HG02588 (cell line): ENCODE data around the gene TMEM270.

ENCODE experiments used
- ATAC-seq: cut with Tn5 transposase; IDR thresholded peaks from one replicate; pipeline ENCODE4 v1.9.1; 2021; ENCODE audit warnings: mild to moderate bottlenecking, moderate library complexity; ENCODE audit not compliant: unreplicated experiment

The TMEM270 gene

GRCh38 chr7:73885433-73885974 is 24.5 kb downstream of the TMEM270 start:
- no peak for ATAC-seq

DNA sequence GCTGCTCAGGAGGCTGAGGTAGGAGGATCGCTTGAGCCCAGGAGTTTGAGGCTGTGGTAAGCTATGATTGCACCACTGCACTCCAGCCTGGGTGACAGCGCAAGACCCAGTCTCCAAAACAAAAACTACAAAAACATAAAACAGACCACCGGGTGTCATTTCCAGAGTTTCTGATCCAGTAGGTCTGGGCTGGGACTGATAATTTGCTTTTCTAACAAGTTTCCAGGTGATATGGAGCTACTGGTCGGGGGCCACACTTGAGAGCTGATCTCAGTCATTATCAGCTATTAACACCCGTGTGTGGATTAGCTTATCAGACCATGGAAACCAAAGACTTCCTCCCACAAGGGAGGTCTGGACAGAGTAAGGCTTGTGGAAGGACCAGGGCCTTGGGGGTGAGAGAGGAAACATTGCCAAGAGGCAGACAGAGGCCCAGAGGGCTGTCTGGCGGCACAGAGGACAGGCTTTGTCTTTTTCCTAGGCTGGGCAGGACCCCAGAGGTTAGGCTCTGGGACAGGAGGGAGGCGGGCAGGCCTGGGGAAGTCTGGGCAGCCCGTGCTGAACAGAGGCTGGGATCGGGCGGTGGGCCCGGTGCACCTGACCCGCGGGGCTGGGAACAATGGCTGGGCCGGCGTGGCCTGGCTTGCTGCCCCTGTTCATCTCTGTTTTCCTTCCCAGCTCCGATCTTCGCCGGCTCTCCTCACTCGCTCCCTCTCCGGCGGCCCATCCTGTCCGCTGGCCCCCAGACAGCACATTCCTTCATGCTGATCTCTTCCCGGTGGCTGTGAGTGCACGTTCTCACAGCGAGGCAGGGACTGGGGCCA is 25.2 kb downstream of the TMEM270 start:
- no peak for ATAC-seq

DNA sequence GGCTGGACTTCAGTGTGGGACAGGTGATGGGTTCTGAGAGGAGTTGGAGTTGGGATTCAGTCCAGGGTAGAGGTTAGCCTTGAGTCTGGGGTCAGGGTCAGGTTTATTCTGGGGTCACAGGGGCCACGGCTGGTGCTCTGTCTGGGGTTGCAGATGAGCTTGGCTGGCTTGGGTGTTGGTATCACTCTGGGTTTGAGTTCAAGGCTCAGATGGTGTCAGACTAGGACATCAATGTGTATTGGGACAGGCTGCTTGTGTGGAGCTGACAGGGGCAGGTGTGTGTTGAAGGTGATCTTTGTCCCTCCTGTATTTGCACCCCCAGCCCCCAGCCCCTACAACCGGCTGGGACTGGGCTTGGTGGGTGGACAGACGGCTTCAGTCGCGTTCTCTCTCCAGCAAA is 26.8 kb downstream of the TMEM270 start:
- ATAC-seq, result no peak

- no peak for ATAC-seq
These were observed 28.0 kb downstream of the TMEM270 start for GRCh38 chr7:73888959-73889358.

GRCh38 chr7:73890555-73891147 is 29.7 kb downstream of the TMEM270 start:
- ATAC-seq, result no peak

DNA sequence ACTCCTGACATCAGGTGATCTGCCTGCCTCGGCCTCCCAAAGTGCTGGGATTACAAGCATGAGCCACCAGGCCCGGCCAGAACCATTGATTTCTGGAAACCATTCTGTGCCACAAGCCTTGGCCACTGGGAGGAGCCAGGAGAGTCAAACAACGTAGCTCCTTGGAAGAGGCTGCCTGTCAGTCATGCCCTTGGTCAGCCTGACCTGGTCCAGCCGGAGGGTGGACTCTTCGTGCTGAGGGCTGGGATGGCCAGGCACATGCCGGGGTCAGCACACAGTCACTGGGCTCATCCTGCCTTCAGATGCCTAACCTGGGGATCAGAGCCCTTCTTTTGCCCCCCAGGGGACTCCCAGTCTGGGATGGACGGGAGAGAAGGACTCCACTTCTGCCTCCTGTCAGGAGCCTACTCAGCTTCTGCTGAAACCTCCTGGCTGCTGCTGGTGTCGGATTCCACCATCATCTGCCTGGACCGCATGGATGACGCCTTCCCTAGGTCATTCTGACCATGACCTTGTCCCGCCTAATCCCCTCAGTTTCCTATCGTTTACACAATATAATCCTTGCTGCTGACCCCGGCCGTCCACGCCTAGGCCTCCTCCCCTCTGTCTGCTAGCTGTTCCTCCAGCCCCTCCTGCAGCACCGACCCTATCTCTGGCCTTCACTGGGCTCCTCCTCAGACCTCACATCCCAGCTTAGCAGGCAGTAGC is 30.4 kb downstream of the TMEM270 start:
- no peak for ATAC-seq

- no peak for ATAC-seq
These were observed 31.3 kb downstream of the TMEM270 start for GRCh38 chr7:73892003-73892999.

GRCh38 chr7:73893342-73894101 is 32.6 kb downstream of the TMEM270 start:
- no peak for ATAC-seq

DNA sequence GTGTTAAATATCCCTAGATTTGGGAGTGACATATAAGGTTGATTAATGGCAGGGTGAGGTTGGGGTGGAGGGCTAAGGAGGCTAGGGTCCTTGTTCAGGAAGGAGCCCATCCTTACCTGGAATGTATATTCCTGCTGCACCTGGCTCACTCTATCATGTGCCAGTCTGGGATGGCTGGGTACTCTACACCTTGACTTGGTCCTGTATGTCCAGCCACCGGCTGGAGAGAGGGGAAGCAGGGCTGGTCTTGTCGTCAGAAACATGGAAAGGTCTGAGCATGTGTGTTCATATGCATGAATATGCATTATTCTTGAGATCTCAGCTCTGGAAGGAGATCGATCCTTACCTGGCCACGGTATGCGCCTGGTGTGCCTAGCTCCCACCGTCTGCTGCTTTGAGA is 33.2 kb downstream of the TMEM270 start:
- ATAC-seq, result no peak

DNA sequence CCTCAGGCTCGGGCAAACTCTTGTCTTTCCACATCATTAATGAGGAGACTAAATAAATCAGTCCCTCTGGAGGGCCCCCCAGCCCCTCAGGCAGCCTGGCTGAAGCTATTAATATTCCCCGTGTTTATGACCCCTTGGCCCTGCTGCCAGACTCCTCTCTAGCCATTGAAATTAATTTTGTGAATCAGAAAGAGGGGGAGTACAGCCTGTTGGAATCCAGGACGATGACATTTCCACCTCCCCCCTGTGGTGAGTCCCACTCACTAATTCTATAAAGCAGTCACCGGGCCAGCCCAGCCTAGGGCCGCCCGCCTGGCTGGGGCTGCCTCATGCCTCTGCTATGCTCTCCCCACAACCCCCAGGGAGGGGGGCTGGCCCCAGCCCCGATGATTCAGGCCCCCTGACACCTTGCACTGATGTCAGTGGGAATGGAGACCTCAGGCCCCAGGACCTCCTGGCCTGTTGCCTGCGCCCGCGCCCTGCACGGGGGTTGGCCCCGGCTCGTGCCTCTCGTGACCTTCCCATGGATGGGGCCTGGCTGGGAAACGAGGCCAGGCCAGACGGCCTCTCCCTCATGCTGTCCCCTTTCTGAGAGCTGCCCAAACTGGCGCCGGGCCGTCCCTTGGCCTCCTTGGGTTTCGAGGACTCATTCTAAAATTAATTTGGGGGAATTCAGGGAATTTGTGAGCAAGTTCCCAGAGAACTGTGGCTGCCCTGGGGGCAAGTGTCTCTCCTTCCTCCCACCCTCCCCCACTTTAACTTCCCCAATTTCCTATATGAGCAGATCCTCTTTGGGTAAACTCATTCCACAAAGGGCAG is 34.0 kb downstream of the TMEM270 start:
- ATAC-seq, result no peak

GRCh38 chr7:73895626-73896025 is 34.7 kb downstream of the TMEM270 start:
- ATAC-seq, result no peak

DNA sequence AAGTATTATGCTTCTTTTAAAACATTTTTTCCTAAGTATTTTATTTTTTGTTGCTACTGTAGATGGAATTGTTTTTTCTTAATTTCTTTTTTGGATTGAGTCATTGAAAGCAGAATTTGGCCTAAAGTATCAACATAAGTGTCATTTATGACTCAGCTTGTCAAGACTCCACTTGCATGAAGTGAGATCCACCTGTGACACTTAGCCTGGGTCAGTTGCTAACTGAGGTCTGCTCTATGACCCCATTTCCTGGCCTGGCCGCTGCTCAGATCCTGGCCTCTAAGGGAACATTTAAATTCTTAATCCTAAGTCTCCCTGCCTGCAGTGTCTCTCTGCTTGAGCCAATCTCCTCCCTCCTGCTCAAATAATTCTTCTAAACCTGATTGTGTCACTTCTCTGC is 35.5 kb downstream of the TMEM270 start:
- no peak for ATAC-seq

DNA sequence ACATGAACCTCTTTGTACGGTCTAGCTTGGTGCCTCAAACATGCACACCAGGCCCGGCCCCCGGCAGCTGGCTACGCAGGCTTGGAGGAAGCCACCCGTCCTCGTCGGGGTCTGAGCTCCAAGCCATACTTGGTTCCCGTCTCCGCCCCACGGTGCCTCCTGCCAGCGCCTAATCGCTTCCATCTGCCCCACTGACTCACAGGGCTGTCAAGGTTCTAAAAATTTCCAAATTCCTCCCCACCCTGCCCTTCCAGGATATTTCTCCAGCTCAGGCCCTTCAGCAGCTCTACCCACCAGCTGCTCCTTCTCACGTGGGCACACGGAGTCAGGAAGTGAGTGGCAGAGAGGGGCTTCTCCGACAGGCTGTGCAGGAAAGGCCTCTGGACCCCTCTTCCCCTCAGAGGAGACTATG is 38.8 kb downstream of the TMEM270 start:
- ATAC-seq, result no peak

DNA sequence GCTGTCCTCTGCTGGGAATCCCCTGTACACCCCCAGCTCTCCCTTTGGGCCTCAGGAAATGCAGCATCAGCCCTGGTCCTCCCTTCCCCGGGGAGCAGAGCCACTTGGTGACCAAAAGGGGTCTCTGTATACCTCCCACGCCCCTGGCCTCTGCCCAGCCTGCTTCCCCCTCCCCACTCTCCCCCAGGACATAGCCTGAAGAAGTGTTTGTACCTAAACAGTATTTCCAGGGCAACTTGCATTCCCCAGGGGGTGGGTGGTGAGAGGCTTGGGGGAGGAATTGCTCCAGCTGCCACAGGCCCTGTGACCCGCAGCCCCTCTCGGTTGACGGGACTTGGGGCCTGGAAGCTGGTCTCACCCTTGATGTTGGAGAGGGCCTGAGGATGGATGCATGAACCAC is 39.3 kb downstream of the TMEM270 start:
- no peak for ATAC-seq

GRCh38 chr7:73901231-73901822 is 40.4 kb downstream of the TMEM270 start:
- ATAC-seq, result no peak

- ATAC-seq, result no peak
These were observed 41.1 kb downstream of the TMEM270 start for GRCh38 chr7:73901823-73902597.

DNA sequence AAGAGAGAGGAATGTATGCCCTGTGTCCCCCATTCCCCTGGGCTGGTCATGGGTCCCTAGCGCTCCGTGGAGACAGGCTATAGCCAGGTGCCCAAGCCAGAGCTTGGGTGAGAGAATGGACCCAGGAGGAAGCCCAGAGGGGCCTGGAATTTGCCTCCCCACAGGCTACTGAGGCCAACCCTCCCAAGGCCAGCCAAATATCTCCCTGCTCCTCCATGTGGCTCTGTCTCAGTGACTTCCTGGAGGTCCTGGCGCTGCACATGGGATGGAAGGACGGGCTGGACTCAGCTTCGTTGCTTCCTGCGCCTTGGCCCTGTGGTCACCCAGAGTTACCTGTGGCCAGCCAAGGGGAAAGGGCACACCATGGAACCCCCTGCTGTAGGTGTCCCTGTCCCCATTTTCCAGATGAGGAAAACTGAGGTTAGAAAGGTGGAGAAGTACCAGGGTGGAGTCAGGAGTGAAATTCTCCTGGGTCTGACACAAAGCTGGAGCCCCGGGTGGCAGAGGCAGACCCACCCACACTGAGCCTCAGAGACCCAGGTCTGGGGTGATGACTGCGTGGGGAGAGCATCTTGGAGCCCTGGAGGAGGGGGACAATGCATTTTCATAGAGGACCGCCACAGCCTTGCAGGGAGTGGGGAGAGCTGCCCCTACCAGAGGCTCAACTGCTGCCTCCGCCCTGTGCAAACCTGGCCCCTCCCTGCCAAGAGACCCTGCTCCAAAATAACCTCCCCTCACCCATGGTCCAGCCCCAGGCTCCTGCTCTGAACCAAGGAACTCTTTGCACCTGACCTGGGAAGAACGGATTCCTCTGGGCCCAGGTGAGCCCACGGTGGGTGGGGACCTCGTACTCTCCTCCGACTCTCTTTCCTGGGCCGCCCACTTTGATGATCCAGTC is 42.6 kb downstream of the TMEM270 start:
- ATAC-seq, result no peak
